ENCODE measurements around the gene KIF12.

The KIF12 gene

GRCh38 chr9:114060070-114060469 lies 39.0 kb downstream of the KIF12 start:
- no peak overlapping the region for H3K4me3 ChIP-seq (ENCODE audit: low read length)
- no peak for TF ChIP-seq CTCF (conservative IDR thresholded peaks at IDR 0.05; ENCODE audit: low read depth, low read length)
- no peak for DNase-seq (ENCODE audit: low read depth)

DNA sequence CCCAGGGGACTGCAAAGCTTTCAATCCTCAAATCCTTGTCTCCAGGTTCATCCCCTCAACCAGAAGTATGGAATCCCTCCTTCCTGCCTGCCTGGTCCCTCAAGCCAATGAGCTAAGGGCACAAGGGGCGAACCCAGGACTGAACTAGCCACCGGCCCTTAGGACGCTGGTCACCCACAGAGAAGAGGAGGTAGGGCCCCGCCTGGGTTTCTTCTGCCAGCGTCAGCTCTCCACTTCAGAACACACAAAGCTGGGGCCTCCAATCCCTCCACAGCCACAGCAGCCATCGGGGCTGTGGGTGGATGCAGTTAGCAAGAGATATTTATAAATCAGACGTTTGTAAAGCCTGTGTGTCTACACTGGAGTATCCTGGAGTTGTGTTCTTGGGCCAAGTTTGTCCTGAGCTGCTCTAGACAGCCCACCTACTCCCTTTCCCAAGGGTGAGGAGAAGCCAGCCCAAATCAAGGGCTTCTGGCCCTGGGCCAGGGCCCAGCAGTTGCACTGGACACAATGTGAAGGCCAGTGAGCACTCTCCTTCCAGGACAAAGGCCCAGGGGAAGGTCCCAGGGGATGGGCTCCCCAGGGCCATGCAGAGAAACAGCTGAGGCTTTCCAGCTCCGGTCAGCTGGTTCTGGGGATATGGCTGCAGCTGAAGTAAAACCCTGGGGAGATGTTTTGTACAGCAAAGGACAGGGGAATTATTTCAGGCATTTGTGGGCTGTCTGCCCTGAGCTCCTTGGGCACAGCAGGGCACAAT lies 39.9 kb downstream of the KIF12 start:
- DNase-seq (ENCODE audit: low read depth): no peak
- no peak overlapping the region for H3K4me3 ChIP-seq (ENCODE audit: low read length)
- TF ChIP-seq CTCF (conservative IDR thresholded peaks at IDR 0.05; ENCODE audit: low read depth, low read length): no peak

- no peak for TF ChIP-seq CTCF (conservative IDR thresholded peaks at IDR 0.05; ENCODE audit: low read depth, low read length)
- DNase-seq (ENCODE audit: low read depth): no peak
- H3K4me3 ChIP-seq (ENCODE audit: low read length): no peak overlapping the region
Observed at GRCh38 chr9:114058688-114059046, 40.4 kb downstream of the KIF12 start.

DNA sequence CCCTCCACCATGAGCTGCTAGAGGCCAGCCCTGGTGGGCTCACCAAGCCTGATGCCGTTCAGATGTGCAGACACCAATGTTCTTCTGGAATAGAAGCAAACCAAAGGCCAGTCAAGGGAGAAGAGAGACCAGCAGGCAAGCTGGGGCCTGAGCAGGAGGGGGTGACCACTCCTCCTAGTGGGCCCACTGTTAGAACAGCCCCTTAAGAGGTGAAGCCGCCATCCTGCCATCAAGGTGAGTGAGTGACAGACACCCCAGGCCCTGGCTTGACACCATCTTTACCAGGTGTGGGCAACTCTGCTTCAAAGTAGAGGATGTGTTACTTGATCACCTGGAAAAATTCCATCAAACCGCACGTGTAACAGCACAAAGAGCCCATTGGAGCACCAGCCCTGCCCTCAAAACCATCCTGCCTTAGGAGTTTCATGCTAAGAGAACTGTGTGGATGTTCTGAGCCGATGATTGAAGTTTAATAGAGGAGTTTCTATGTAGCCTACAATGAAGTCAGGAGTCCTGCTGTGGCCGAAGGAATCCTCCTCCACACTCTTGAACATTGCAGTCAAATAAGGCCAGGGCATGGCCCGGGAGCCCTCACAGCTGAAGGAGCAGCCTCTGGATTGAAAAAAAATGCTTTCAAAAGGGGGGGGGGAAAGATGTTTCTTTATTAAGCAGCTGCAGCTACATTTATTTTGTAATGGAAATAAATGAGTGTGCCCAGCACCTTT lies 41.8 kb downstream of the KIF12 start:
- no peak for TF ChIP-seq CTCF (conservative IDR thresholded peaks at IDR 0.05; ENCODE audit: low read depth, low read length)

DNA sequence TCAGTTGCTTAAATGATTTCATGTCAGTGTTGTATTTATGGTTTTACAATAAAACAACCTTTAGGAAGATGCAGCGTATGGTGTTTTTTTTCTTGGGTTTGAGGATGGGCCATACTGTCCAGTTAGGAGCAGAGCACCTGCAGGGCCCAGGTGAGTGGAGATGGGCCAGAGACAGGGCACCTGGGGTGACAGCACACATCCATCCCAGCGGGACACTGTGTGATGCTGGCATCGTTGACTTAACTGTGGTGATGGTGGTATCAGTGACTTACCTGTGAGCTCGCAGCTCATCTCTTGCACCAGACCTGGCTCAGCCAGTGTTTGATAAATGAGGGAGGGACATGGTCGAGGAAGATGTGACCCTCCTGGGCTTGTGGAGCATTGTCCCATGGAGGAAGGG lies 42.6 kb downstream of the KIF12 start:
- no peak overlapping the region for H3K4me3 ChIP-seq (ENCODE audit: low read length)
- DNase-seq (ENCODE audit: low read depth): no peak
- no peak for TF ChIP-seq CTCF (conservative IDR thresholded peaks at IDR 0.05; ENCODE audit: low read depth, low read length)

More for the DNA sequence above, 41.8 kb downstream of the KIF12 start:
- no peak for DNase-seq (ENCODE audit: low read depth)
- no peak overlapping the region for H3K4me3 ChIP-seq (ENCODE audit: low read length)

DNA sequence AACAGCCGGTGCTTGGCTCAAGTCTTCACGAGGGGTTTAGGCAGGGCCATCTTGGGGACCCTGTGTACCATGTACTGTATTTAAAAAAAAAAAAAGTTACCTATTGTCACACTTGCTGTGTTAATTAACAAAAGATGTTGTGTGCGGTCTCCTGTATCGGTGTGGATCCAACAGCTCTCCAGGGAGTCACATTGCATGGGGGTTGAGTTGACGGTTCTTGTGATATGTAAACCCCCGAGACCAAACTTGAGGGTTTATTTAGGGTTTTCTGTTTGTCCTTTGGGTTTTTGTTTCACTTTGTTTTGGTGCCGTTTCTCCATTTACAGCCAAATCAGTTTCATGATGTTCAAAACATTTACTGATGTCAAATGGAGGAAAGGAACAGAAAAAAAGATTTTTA lies 43.2 kb downstream of the KIF12 start:
- no peak overlapping the region for H3K4me3 ChIP-seq (ENCODE audit: low read length)
- no peak for DNase-seq (ENCODE audit: low read depth)
- TF ChIP-seq CTCF (conservative IDR thresholded peaks at IDR 0.05; ENCODE audit: low read depth, low read length): no peak

GRCh38 chr9:114055061-114055460 lies 44.0 kb downstream of the KIF12 start:
- no peak for DNase-seq (ENCODE audit: low read depth)
- TF ChIP-seq CTCF (conservative IDR thresholded peaks at IDR 0.05; ENCODE audit: low read depth, low read length): no peak
- H3K4me3 ChIP-seq (ENCODE audit: low read length): no peak overlapping the region
